Midbrain (tissue), 1 donor: Measurements from ENCODE around the gene SNX14.

Experiments
- DNase-seq: peaks from one replicate; lab custom pipeline; 2025; lab: John Stamatoyannopoulos, UW

SNX14 gene

DNA sequence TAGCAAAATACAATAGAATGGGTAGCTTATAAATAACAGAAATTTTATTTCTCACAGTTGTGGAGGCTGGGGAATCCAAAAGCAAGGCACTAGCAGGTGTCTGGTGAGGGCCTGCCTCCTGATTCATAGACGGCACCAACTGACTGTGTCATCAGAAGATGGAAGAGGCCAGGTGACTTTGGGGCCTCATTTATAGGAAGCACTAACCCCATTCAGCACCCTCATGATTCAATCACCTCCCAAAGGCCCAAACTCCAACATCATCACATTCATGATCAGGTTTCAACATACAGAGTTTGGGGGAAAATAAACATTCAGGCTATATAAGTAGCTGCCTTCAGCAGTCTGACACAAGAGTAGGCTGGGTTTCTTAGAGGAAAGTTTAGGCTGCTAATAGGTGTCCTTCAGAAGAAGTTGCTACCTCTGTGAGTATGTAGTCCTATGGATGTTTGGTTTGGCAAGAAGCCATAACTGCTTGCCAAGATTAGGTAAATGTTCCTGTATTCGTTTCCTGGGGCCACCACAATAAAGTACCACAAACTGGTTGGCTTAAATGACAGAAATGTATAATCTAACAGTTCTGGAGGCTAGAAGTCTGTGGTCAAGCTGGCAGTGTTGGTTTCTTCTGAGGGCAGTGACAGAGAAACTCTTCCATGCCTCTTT lies 94.9 kb downstream of the SNX14 start:
- DNase-seq: no peak

DNA sequence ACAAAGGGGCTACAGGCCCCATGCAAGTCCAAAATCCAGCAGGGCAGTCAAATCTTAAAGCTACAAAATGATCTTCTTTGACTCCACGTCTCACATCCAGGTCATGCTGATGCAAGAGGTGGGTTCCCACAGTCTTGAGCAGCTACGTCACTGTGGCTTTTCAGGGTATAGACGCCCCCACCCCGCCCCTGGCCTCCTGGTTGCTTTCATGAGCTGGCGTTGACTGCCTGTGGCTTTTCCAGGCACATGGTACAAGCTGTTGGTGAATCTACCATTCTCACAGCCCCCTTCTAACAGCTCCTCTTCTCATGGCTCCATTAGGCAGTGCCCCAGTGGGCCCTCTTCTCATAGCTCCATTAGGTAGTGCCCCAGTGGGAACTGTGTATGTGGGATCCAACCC lies 96.8 kb downstream of the SNX14 start:
- no peak for DNase-seq

DNA sequence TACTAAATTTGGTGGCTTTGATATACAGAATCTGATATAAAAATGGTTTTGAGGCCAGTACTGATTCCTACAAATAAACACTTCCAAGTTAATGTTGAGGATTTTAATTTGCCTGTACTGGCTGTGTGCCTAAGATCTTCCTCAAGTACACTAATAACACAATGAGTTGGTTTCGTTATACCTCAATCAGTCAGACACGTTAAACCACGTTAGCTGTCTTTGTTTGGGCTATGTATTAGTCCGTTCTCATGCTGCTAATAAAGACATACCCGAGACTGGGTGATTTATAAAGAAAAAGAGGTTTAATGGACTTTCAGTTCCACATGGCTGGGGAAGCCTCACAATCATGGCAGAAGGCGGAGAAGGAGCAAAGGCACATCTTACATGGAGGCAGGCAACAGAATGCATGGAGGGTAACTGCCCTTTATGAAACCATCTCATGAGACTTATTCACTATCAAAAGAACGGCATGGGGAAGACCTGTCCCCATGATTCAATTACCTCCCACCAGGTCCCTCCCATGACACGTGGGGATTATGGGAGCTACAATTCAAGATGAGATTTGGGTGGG lies 97.6 kb downstream of the SNX14 start:
- DNase-seq: no peak

- no peak for DNase-seq
Measured at GRCh38 chr6:85494547-85495536, 98.8 kb downstream of the SNX14 start.

- DNase-seq: no peak
Measured at GRCh38 chr6:85493389-85493788, 100.3 kb downstream of the SNX14 start.

- no peak for DNase-seq
Measured at GRCh38 chr6:85490516-85491248, 103.0 kb downstream of the SNX14 start.

DNA sequence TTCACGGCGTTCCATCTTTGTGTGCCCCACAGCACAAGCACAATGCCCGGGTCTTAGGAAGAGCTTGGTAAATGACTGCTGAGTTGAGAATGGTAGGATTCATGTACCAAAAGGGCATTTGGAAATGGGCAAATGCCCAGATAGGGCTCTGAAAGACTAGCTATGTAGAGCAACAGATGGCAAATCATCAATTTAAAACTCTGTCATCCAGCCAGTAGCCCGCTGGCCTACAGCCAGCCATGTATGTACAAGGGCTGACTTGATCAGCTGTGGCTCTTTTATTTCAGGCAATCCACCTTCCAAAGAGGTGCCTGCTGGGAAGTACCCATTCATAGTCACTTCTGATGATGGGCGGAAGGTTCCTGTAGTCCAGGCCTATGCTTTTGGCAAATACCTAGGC lies 108.7 kb downstream of the SNX14 start:
- DNase-seq: no peak

DNA sequence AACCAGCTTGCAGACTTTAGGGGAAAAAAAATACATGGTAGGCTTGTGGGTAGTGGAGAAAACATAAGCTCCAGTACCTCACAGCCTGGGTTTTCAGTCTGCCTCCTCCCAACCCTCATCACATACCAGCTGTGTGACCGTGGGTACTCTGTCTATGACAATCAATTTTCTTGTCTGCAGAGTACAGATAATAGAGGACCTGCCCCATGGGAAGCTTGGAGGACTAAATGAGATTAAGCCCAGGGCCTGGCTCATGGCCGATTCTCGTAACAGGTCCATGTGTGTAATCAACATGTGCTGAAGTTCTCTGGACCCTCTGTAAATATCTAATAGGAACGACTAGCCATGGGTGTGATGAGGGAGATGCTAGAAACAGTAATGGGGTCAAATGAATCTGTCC lies 109.8 kb downstream of the SNX14 start:
- DNase-seq: no peak

- peak; percentile 87 for DNase-seq
Measured at GRCh38 chr6:85482905-85483700, 110.6 kb downstream of the SNX14 start.

DNA sequence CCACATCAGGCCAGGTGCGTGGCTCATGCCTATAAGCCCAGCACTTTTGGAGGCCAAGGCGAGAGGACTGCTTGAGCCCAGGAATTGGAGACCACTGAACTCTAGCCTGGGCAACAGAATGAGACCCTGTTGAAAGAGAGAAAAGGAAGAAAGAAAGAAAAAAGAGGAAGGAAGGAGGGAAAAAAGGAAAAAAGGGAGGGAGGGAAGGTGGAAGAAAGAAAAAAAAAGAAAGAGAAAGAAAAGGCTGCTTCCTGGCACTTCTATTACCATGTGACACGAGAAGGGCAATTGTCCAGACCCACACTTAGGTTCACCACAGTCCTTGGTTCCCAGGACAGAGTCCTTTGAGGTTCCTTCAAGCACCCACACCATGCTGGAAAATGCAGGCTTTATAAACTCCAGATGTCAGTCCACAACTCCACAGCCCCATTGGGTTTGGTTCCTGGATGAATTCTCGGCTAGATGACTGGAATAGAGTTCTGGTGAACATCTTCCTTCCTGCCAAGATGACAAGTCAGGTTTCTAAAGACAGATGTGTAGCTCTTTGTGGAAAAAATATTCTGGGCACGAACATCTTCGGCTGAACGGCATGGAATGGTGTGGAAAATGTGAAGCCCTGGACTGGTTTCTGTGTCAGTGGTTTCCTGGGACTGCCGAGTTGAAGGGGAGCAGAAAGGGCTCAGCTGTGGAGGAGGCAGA lies 111.3 kb downstream of the SNX14 start:
- no peak for DNase-seq

DNA sequence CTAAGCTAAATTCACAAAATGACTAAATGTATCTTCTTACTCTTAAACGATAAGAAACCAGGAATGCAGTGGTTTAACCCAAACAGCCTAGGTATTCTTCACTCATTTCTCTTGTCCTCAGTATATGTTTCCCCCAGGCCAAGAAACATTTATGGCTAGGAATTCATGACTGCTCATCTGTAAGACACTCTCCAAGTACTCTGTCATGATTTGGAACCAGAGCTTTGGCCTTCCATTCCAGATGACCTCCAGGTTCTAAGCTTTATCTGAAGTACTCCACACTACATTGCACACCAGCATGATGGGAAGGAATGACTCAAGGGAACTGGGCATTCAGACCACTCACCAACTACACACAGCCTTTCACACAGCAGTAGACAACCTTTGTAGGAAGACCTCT lies 114.5 kb downstream of the SNX14 start:
- DNase-seq: no peak

GRCh38 chr6:85476532-85476931 lies 117.1 kb downstream of the SNX14 start:
- no peak for DNase-seq

GRCh38 chr6:85473748-85474147 lies 119.9 kb downstream of the SNX14 start:
- DNase-seq: no peak

- no peak for DNase-seq
Measured at GRCh38 chr6:85472744-85473143, 120.9 kb downstream of the SNX14 start.

DNA sequence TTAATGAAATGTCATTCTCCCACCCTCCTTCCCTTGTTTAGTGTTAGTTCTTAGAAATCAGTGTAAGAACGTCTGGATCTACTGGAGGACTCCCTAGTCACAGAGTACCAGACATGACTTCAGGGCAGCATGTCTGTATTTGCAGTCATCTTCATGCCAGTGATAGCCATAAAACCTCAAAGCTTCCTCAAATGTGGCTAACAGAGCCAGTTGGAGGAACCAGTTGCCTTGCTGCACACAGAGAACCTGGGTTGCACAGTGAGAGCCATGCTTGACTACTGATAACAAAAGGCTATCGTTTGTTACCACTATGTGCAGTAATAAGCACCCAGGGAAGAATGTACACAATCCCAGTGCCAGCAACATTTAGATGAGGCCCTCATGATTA lies 123.6 kb downstream of the SNX14 start:
- no peak for DNase-seq

DNA sequence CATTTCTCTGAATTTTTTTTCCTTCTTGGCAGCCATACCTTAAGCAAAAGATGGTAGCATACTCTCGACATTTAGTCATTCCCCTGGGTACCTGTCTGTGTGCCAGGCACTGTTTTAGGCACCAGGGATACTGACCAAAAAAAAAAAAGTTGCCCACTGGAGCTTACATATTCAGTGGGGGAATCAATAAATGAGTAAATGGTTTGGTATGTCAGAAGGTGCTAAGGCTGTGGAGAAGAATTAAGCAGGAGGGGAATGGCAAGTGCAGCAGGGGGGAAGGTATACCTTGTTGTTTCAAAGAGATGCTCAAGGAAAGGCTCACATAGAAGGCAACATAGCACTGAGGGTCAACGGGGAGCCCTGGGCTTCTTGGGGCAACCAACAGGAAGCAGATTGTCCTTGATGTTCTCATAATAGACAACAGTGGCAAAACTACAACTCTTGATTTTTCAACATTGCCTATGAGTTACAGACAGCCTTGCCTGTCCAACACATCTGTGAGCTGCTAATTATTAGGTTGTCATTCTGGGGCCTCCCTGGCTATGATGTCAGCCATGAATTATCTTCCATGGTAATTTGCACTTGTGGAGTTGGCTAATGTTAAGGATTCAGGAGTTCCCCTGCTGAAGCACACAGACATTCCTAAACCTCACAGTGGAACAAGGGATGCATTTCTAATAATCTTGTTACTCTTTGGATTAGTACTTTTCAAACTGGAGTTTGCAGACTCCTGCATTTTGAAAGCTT lies 124.2 kb downstream of the SNX14 start:
- DNase-seq: no peak

- DNase-seq: no peak
Measured at GRCh38 chr6:85468326-85468725, 125.3 kb downstream of the SNX14 start.

DNA sequence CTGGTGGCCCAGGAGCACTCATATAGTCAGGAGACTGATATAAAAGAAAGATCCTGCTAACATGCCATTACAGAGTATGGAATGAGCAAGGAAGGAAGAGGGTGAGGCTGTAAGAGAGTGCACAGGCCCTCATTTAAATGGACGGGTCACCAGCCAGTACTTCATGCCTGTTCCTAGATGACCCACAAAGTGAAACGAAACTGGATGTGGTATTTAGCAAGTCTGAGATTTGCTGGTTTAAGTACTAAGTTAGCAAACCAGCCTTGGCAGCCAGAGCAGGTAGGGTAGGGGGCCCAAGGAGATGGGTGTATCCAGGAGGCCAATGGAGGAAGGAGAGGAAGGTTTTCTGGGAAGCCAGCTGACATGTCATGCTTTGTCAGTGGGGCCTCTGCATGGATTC lies 127.9 kb downstream of the SNX14 start:
- no peak for DNase-seq

DNA sequence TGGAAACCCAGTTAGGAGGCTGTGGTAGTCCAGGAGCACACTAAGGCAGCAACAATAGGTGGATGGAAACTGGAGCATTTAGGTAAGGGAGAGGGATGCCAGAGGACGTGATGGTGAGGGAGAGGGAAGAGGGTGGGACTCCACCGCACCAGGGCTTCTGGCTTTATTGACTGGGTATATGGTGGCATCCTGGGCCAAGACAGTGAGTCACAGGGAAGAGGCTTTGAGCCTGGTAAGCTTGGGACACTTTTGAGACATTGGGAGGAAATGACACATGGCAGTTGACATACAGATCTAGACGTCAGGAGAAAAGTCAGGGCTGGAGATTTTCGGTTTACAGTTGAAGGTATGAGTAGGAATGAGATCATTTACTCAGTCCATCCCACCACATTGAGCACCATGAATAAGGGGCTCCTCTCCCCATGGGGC lies 128.9 kb downstream of the SNX14 start:
- DNase-seq: no peak

GRCh38 chr6:85464260-85464644 lies 129.4 kb downstream of the SNX14 start:
- no peak for DNase-seq
